NK-92 (cell line): ENCODE results near the gene NUBPL.
"Not testable (repeated sequence)": the region's sequence is repeated elsewhere in the genome, so short reads cannot be mapped to it uniquely, and the experiment has no call there.

ENCODE experiments used
- DNase-seq: peaks from one replicate; lab custom pipeline; 2025; ENCODE audit not compliant: unreplicated experiment; lab: John Stamatoyannopoulos, UW

NUBPL gene

DNA sequence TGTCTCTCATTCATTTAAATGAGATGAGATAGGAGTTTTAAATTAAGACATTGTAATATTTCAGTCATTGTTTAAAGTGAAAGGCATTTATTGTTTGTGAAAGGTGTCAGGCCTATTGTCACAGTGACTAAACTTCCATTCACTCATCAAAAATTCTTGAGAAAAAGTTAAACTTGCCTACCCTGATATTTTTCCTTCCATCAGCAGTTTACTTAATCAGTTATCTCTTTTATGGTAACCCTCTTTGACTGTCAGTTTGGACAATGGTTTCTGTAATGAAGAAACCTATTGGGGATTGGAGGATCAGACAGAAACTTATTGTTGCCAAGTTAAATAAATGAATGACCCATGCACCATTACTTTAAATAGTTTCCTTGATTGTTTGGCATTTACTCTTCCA lies 241.6 kb downstream of the NUBPL start:
- DNase-seq: no peak

DNA sequence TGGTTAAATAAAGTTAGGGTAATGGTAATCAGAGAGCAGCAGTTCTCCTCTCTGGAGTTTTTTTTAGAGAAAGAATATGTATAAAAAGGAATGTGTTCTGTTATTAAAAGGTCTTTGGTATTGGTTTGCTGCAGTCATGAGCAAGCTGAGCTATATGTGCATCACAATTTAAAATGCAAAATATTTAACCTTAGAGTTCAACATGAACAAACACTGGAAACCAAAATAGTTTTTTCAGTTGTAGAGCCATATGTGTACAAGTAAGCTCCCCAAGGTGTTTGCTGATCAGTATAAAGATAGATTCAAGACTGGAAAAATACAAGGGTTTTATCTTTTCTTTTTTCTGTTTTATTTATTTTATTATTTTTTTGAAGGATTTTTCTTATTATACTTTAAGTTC lies 245.0 kb downstream of the NUBPL start:
- DNase-seq: no peak

DNA sequence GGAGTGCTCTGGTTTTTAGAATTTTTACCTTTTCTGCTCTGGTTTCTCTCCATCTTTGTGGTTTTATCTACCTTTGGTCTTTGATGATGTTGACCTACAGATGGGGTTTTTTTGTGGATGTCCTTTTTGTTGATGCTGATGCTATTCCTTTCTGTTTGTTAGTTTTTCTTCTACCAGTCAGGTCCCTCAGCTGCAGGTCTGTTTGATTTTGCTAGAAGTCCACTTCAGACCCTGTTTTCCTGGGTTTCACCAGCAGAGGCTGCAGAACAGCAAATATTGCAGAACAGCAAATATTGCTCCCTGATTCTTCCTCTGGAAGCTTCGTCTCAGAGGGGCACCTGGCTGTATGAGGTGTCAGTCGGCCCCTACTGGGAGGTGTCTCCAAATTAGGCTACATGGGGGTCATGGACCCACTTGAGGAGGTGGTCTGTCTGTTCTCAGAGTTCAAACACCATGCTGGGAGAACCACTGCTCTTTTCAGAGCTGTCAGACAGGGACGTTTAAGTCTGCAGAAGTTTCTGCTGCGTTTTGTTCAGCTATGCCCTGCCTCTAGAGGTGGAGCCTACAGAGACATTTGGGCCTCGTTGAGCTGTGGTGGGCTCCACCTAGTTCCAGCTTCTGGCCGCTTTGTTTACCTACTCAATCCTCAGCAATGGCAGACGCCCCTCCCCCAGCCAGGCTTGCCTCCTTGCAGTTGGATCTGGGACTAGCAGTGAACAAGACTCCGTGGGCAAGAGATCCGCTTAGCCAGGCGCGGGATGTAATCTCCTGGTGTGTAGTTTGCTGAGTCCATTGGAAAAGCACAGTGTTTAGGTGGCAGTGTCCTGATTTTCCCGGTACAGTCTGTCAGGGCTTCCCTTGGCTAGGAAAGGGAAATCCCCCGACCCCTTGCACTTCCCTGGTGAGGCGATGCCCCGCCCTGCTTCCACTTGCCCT lies 250.8 kb downstream of the NUBPL start:
- DNase-seq: not testable (repeated sequence)

DNA sequence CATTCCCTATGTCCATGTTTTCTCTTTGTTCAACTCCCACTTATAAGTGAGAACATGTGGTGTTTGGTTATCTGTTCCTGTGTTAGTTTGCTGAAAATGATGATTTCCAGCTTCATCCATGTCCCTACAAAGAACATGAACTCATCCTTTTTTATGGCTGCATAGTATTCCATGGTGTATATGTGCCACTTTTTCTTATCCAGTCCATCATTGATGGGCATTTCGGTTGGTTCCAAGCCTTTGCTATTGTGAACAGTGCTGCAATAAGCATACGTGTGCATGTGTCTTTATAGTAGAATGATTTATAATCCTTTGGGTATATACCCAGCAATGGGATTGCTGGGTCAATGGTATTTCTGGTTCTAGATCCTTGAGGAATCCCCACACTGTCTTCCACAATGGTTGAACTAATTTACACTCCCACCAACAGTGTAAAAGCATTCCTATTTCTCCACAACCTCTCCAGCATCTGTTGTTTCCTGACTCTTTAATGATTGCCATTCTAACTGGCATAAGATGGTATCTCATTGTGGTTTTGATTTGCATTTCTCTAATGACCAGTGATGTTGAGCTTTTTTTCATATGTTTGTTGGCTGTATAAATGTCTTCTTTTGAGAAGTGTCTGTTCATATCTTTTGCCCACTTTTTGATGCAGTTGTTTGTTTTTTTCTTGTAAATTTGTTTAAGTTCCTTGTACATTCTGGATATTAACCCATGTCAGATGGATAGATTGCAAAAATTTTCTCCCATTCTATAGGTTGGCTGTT lies 252.7 kb downstream of the NUBPL start:
- not testable (repeated sequence) for DNase-seq

DNA sequence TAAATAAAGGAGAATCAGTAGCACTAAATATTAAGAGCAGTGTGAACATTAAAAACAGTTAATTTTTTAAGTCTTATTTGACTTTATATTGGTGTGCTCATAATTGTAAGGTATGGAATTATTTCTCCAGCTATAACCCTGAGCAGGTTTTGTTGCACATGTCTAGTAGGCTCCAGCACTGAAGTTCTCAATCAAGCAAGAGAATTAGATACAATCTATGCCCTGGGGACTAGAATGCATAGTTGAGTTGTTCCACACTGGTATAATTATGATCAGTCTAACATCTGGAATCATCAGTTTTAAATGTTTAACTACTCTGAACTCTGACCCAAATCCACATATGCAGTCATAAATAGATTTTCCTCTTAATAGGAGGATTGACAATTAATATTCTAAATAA lies 258.1 kb downstream of the NUBPL start:
- no peak for DNase-seq

DNA sequence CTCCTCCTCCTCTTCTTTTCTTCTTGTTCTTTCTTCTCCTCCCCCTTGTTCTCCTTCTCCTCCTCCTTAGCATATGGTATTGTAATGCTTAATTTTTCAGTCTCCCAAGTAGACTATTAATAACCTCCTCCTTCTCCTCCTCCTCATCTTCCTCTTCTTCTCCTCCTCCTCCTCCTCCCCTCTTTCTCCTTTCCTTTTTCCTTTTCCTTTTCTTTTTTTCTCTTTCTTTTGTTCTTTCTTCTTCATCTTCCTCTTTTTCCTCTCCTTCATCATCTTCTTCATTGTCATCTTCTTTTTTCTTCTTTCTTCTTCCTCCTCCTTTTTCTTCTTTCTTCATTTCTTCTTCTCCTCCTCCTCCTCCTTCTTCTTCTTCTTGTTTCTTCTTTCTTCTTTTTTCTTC lies 264.3 kb downstream of the NUBPL start:
- DNase-seq: no peak

DNA sequence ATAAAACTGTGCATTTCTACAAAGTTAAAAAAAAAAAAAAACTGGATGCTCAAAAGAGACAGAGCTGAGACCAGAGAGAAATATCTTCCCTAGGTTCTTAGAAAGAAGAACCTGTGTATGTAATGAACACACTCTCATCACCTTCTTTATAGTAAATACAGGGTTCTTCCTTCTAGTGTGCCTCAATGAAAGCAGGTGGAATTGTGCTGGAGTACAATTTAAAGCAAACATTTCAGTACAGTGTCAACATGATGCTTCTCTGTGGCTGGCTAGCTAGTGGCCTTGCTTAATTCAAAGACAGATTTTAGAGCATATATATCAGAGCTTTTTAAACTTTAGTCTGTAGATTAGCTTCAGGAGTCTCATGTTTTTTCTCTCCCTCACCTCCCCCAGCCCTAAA lies 266.1 kb downstream of the NUBPL start:
- no peak for DNase-seq

DNA sequence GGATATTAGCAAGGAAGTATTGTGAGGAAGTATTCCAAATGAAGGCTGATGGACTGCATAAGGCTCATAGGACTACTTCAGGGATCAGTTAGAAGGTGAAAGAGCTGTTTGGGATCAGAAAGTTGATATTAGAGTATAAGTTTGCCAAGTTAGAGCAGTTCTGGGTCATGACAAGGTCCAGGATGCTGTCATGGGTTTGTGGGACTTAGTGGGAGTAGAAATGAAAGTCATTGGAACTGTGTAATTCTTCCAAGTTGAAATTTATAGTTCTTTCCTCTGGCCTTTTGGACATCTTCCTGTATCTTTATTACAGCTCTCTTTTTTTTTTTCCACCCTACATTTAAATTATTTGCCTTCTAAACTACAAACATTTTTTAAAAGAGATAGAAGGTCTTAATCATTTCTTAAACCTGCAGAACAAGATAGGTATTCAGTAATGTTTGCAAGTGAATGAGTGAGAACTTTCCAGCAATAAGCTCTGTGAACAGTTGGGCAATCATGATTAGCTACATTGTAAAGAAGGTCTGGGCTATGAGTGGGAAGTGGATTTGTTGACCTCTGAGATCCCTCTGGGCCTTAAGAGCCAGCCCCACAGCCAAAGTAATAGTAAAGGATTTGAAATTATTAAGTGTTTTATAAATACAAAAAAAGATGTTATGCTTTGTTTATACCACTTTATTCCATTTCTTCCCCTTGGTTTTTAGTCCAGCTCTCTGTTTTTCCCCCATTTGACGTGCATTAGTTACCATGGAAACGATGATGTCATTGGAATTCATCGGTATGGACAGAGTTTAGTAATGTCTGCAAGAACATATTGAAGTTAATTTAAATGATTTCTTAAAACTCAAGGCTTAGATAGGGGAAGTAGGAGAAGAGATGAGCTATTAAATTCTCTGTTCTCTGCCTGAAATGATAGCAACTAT lies 268.0 kb downstream of the NUBPL start:
- DNase-seq: no peak

DNA sequence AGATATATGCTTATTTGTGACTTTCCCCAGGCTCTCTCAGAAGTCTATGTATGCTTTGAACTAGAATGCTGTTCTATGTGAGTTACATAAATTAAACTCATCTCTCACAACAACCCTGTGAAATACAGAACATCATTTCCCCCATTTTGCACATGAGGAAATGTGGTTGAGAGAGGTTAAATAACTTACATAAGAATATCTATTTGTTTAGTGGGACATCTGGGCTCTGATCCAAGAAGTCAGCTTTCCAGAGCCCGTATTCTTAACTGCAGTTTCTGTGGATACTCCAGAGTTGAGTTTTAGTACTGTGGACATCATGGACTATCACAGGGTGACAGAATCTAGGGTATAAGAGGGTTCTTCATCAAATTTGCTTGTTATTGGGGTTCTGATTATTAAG lies 273.4 kb downstream of the NUBPL start:
- DNase-seq: no peak

DNA sequence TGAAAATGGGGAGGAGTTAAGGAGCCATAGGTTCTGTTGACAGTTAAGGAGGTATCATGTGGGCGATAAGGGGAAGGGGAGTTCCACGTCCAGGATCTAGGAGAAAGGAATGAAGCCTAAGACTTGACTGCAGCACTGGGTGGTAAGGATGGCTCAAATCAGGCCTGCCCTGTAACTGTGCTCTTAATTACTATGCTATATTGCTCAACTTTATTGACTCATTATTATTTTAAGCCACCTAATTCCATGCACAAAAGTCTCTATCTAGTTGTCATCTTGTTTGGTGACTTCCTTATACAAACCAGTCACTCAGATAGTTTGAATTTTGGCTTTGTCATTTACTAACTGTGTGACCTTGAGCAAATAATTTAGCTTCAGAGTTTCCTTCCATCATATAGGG lies 273.8 kb downstream of the NUBPL start:
- no peak for DNase-seq

DNA sequence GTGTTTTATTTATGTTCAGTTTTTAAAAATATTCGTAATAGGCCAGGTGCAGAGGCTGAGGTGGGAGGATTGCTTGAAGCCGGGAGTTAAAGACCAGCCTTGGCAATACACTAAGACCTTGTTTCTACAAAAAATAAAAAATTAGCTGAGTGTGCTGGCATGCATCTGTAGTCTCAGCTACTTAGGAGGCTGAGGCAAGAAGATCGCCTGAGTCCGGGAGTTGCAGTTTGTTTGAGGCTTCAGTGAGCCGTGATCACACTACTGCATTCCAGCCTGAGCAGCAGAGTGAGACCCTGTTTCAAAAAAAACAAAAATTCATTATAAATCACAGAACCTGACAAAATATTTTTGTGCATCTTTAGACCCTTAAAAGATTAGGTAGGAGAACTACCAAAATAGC lies 275.8 kb downstream of the NUBPL start:
- no peak for DNase-seq

DNA sequence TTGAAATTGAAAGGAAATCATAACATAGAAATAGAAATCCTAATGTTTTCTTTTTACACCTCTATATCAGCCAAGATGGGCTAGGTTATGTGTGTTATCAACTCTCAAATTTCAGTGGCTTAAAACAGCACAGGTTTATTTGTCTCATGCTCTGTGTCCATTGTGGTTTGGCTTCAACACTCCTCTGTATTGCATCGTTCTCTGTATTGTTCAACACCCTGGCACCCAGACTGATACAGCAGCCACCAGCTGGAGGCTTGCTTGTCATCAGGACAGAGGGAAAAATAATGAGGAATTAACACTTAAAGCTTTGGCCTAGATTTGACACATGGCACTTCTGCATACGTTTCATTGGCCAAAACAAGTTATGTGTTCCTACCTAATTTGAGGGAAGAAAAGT lies 281.7 kb downstream of the NUBPL start:
- no peak for DNase-seq

DNA sequence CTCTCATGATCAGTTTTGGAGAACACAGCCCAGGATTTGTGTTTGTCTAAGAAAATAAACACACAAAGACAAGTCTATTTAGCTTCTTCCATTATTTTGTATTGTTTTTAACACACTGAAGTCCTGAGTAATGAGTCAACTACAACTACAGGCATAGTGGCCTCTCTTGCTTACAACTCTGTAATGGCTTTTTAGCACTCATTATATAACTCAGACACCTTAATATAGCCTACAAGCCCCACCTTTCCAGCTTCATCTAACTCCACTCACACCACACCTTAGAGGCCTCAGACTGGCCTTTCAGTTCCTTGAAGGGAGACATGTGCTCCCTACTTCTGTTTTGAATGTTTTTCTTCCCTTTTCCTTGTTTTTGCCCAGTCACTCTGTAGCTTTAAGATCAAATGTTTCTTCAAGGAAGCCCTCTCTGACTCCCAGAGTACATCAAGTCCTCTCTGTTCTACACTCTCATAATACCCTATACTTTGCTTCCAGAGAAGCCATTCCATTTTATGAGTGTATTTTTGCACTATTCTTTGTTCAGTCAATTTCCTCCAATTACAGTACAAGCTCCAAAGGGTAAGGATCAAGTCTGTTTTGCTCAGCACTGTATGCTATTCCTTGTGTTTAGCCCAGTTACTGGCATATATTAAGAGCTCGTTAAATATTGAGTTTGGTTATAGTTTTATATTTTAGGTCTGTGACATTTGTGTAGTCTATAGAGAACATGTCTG lies 282.3 kb downstream of the NUBPL start:
- no peak for DNase-seq

DNA sequence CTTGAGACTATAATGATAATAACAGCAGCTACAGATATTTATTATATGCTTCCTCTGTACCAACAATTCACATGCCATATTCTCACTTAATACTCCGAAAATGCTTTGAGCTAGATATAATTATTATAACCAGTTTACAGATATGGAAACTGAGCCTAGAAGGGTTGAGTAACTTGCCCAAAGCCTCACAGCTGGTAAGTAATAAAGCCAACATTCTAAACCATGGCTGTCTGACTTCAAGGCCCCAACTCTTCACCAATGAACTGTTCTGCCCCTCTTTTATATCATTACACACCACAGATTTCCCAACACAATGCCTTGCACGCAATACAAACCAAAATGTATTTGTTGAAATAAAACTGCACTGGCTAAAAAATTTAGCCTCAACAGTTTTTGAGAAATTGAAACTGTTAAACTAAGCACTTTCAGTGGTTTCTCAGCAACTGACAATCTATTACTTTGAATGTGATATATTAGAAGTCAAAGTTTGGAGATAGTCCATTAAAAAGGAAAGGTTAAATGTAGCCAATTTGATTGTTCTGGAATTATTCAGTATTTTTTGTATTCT lies 293.4 kb downstream of the NUBPL start:
- DNase-seq: no peak

DNA sequence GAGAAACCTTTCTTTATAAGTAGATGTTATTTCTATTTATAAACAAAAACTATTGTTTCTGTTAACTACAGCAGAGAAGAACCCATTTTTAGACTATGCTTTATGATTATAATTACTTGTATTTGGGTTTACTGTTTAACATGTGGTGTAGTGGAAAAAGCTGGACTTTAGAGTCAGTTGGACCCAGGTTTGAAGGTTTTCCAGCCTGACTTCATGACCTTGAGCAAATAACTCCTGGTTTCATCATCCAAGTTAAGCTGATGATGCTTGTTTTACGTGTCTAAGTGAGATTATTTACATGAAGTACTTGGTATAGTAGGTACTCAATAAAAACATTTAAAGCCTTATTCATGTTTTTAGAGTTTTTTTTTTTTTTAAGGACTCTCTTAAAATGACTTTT lies 294.1 kb downstream of the NUBPL start:
- DNase-seq: no peak

DNA sequence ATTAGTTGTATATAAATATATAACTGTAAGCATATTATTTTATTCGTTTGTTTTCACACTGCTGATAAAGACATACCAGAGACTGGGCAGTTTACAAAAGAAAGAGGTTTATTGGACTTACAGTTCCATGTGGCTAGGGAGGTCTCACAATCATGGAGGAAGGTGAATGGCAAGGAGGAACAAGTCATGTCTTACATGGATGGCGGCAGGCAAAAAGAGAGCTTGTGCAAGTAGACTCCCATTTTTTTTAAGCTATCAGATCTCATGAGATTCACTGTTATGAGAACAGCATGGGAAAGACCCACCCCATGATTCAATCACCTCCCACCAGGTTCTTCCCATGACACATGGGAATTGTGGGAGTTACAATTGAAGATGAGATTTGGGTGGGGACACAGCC lies 294.8 kb downstream of the NUBPL start:
- DNase-seq: not testable (repeated sequence)

DNA sequence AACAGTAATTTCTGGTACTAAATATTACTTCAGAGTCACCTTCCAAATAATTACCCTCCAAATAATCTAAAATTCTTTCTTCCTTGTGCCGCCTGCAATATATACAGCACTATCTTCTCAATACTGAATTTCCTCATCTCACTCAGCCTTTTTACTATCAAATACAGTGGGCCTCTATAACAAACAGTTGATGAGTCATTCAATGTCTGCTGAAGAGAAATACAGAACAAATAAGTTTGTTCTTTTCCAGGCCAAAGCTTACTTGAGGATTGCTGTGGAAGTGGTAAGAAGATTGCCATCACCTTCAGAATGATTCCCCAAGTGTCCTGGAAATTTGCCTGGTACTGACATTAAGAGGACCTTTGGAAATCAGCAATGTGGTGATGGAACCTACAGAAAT lies 297.7 kb downstream of the NUBPL start:
- DNase-seq: no peak

DNA sequence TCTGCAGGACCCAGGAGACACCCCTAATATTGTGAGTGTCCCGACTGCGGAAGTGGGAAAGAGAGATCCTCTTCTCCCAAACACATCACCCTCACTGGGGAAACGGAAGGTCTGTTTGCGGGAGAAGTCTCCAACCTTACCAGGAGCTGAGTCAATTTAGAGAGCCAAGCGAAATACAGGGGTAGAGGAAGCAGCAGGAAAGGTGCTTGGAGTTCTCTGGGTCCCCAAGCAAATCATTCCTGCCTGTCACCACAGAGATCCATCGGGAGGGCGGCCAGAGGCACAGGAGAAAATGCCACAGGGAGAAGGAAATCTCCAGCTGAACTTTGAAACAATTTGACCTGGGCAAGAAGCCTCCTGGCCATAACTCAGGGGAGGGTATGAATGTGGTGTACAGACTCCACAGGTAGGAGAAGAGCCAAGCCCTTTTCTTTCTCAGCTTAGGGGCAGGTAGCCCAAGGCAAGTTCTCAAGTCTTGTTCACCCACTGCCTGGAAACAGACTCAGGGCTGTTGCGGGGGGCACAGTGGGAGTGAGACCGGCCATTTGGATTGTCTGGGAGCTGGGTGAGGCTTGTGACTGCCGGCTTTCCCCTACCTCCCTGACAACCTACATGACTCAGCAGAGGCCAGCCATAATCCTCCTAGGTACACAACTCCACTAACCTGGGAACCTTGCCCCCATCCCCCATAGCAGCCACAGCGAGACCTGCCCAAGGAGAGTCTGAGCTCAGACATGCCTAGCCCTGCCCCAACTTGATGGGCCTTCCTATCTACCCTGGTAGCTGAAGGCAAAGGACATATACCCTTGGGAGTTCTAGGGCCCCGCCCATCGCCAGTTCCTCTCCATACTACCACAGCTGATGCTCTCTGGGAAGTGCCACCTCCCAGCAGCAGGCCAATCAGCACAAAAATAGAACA lies 304.0 kb downstream of the NUBPL start:
- no peak for DNase-seq

DNA sequence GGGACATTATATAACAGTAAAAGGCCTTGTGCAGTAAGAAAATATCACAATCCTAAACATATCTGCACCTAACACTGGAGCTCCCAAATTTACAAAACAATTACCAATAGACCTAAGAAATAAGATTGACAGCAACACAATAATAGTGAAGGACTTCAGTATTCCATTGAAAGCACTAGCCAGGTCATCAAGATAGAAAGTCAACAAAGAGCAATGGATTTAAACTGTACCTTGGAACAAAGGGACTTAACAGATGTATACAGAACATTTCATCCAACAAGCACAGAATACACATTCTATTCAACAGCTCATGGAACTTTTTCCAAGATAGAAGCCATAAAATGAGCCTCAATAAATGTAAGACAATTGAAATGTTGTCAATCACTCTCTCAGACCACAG lies 306.4 kb downstream of the NUBPL start:
- no peak for DNase-seq
